Liver (tissue), 9 donors: ENCODE data around the gene GGCT. TPM values are rescaled to one million over a fixed set of nuclear protein-coding genes. Genes with fewer than 3 reads are reported as not detected.

ENCODE experiments used
- DNase-seq: peaks from one replicate; pipeline ENCODE4 v3.0.0-alpha.2; 2017; ENCODE audit warnings: low spot score
- H3K27ac ChIP-seq, 2 donors: one replicate each; pipeline ENCODE4 v1.7.0; 2013; ENCODE audit warnings: inconsistent platforms in 2 of 2, low read length in 2 of 2, control low read depth in 1 of 2, low read depth in 1 of 2, mild to moderate bottlenecking in 1 of 2
- H3K27me3 ChIP-seq, 4 donors: one replicate each; pipeline versions ENCODE4 v1.6.1 to v1.7.0; 2013; ENCODE audit warnings: low read length in 3 of 4, inconsistent platforms in 1 of 4, mild to moderate bottlenecking in 1 of 4, moderate library complexity in 1 of 4; ENCODE audit not compliant: control insufficient read depth in 4 of 4, insufficient read depth in 4 of 4
- H3K36me3 ChIP-seq, 4 donors: one replicate each; pipeline versions ENCODE4 v1.6.1 to v1.7.0; 2013; ENCODE audit warnings: low read length in 3 of 4, mild to moderate bottlenecking in 3 of 4, low read depth in 1 of 4, moderate library complexity in 1 of 4; ENCODE audit not compliant: control insufficient read depth in 4 of 4, insufficient read depth in 3 of 4
- H3K4me1 ChIP-seq, 4 donors: one replicate each; pipeline versions ENCODE4 v1.6.1 to v1.7.0; 2013; ENCODE audit warnings: low read length in 3 of 4, mild to moderate bottlenecking in 3 of 4, moderate library complexity in 1 of 4; ENCODE audit not compliant: control insufficient read depth in 4 of 4, insufficient read depth in 4 of 4
- H3K4me3 ChIP-seq, 3 donors: one replicate each; pipeline versions ENCODE4 v1.6.1 to v1.7.0; 2013; ENCODE audit warnings: low read length in 3 of 3, control low read depth in 1 of 3, low read depth in 1 of 3, mild to moderate bottlenecking in 1 of 3
- H3K9ac ChIP-seq, 2 donors: one replicate each; pipeline ENCODE4 v1.7.0; 2013; ENCODE audit warnings: low read length in 2 of 2, mild to moderate bottlenecking in 2 of 2, moderate library complexity in 2 of 2, control low read depth in 1 of 2, low read depth in 1 of 2
- H3K9me3 ChIP-seq, 4 donors: one replicate each; pipeline versions ENCODE4 v1.6.1 to v1.7.0; 2013; ENCODE audit warnings: low read length in 3 of 4; ENCODE audit not compliant: control insufficient read depth in 4 of 4
- ATF3 ChIP-seq: IDR thresholded peaks from 2 replicates; pipeline ENCODE4 v1.6.1; 2016; ENCODE audit warnings: antibody characterized with exemption
- CTCF ChIP-seq: fragments of 150-350 bp; IDR thresholded peaks from 2 replicates; pipeline ENCODE4 v1.5.1; 2017; ENCODE audit warnings: improper control_type of control experiment, low read depth, low read length; ENCODE audit not compliant: missing input control
- EGR1 ChIP-seq, 2 donors: IDR thresholded peaks; 2 replicates each; pipeline ENCODE4 v1.6.1; 2016 to 2018; ENCODE audit warnings: antibody characterized with exemption in 2 of 2, low read depth in 2 of 2
- FOXA1 ChIP-seq: IDR thresholded peaks from 2 replicates; pipeline ENCODE4 v1.6.1; 2016; ENCODE audit warnings: antibody characterized with exemption
- FOXA2 ChIP-seq: IDR thresholded peaks from 2 replicates; pipeline ENCODE4 v1.6.1; 2016; ENCODE audit warnings: antibody characterized with exemption
- GABPA ChIP-seq, 2 donors: IDR thresholded peaks in 1 of 2; conservative IDR thresholded peaks in 1 of 2; 2 replicates each; pipeline ENCODE4 v1.6.1; 2016; ENCODE audit warnings: antibody characterized with exemption in 2 of 2, mild to moderate bottlenecking in 1 of 2, moderate library complexity in 1 of 2
- HNF4A ChIP-seq, 2 donors: conservative IDR thresholded peaks; 2 replicates each; pipeline ENCODE4 v1.6.1; 2016; ENCODE audit warnings: antibody characterized with exemption in 2 of 2, mild to moderate bottlenecking in 2 of 2
- HNF4G ChIP-seq: IDR thresholded peaks from 2 replicates; pipeline ENCODE4 v1.6.1; 2016; ENCODE audit warnings: antibody characterized with exemption
- JUND ChIP-seq, 2 donors: IDR thresholded peaks; 2 replicates each; pipeline ENCODE4 v1.6.1; 2016; ENCODE audit warnings: antibody characterized with exemption in 2 of 2
- MAX ChIP-seq: IDR thresholded peaks from 2 replicates; pipeline ENCODE4 v1.6.1; 2016; ENCODE audit warnings: antibody characterized with exemption
- NR2F2 ChIP-seq: IDR thresholded peaks from 2 replicates; pipeline ENCODE4 v1.6.1; 2016; ENCODE audit warnings: antibody characterized with exemption
- SP1 ChIP-seq: IDR thresholded peaks from 2 replicates; pipeline ENCODE4 v1.6.1; 2018; ENCODE audit warnings: antibody characterized with exemption, mild to moderate bottlenecking
- TAF1 ChIP-seq: conservative IDR thresholded peaks from 2 replicates; pipeline ENCODE4 v1.6.1; 2016; ENCODE audit warnings: antibody characterized with exemption, mild to moderate bottlenecking
- YY1 ChIP-seq: IDR thresholded peaks from 2 replicates; pipeline ENCODE4 v1.6.1; 2016; ENCODE audit warnings: antibody characterized with exemption, mild to moderate bottlenecking
- ZBTB33 ChIP-seq: IDR thresholded peaks from 2 replicates; pipeline ENCODE4 v1.6.1; 2016; ENCODE audit warnings: antibody characterized with exemption
- WGBS: extraction: QIAGEN DNeasy Blood & Tissue Kit; methylation state at CpG from one replicate; pipeline ENCODE4 v1.1.7; 2013; 5-methylcytosine and 5-hydroxymethylcytosine counted together
- polyA plus RNA-seq, 2 donors: library from polyadenylated mRNA; stranded (reverse) in 1 of 2; unstranded in 1 of 2; fragments of 200-250 nt in 1 of 2; fragments of >200 nt in 1 of 2; fragmentation: Nextera tagmentation in 1 of 2; extraction: Ambion mirVana in 1 of 2; gene quantifications; one replicate each; pipeline versions ENCODE4 v1.2.1 to v1.2.3, GENCODE V29; 2013 to 2015
- total RNA-seq, 2 donors: library from RNA; depleted of rRNA; stranded (reverse); fragments of >200 nt; gene quantifications; one replicate each; pipeline ENCODE4 v1.2.3, GENCODE V29; 2014
- donor health status: healthy.
- donor health status: healthy.
- donor health status: healthy.
- donor health status: healthy.
- donor health status: healthy.

GGCT gene
- total and polyA plus RNA-seq, 4 donors = 11.0 to 22.5 (median 21.3) TPM

- DNase-seq = no peak
- Histone ChIP-seq H3K36me3 (peaks cover 0 to 4% (median 2%) of the 10 kb centered on the region in 4 donors), H3K4me1 (no peaks in the 10 kb centered on the region), H3K4me3 (no peak overlapping the region), H3K9me3 (no peaks in the 10 kb centered on the region), H3K27me3 (no peaks in the 10 kb centered on the region), H3K9ac (no peak overlapping the region), H3K27ac (no peak overlapping the region)
- TF ChIP-seq JUND (IDR thresholded peaks at IDR 0.05) (no peak), HNF4G (no peak), MAX (no peak), ATF3 (no peak), HNF4A (conservative IDR thresholded peaks at IDR 0.05) (no peak), SP1 (no peak), EGR1 (IDR thresholded peaks at IDR 0.05; ENCODE audit: low read depth in 2 of 2) (no peak)
- 70% methylated on average over 1 of the region's 1 CpG for WGBS
Measured at GRCh38 chr7:30458311-30458710, 46.3 kb downstream of the GGCT start.

- H3K4me1 ChIP-seq = peaks cover 0 to 10% (median 1%) of the 10 kb centered on the region in 4 donors
- no peak overlapping the region for H3K27ac ChIP-seq
- TF ChIP-seq GABPA (IDR thresholded peaks at IDR 0.05 in 1 of 2, conservative IDR thresholded peaks at IDR 0.05 in 1 of 2) (no peak), MAX (no peak), ATF3 (no peak), EGR1 (IDR thresholded peaks at IDR 0.05; ENCODE audit: low read depth in 2 of 2) (no peak), ZBTB33 (no peak), CTCF (no peak), JUND (IDR thresholded peaks at IDR 0.05) (no peak), SP1 (no peak), FOXA1 (no peak), HNF4A (conservative IDR thresholded peaks at IDR 0.05) (no peak), YY1 (no peak), TAF1 (no peak), HNF4G (no peak), FOXA2 (no peak), NR2F2 (no peak)
- no peak overlapping the region for H3K4me3 ChIP-seq
- H3K9me3 ChIP-seq = no peaks in the 10 kb centered on the region
- peaks cover 0 to 4% (median 1%) of the 10 kb centered on the region in 4 donors for H3K36me3 ChIP-seq
- H3K27me3 ChIP-seq = no peaks in the 10 kb centered on the region
- 80% methylated on average over 3 of the region's 3 CpGs for WGBS
- H3K9ac ChIP-seq = no peak overlapping the region
- no peak for DNase-seq
Measured at GRCh38 chr7:30453921-30454320, 50.7 kb downstream of the GGCT start.
